Measurements from ENCODE around the gene TSPAN7.
A peak's percentile ranks its signal among the peaks of the same experiment; 100 is the strongest.

Gene TSPAN7

GRCh38 chrX:38649674-38650647 is 88.6 kb downstream of the TSPAN7 start:
- no peak for DNase-seq

- DNase-seq = no peak
These were observed 90.6 kb downstream of the TSPAN7 start for GRCh38 chrX:38651625-38652601.

- no peak for DNase-seq
These were observed 91.6 kb downstream of the TSPAN7 start for GRCh38 chrX:38652934-38653442.

GRCh38 chrX:38654302-38654701 is 93.0 kb downstream of the TSPAN7 start:
- DNase-seq = no peak

- DNase-seq = no peak
These were observed 95.1 kb downstream of the TSPAN7 start for GRCh38 chrX:38656350-38656915.

- no peak for DNase-seq
These were observed 96.2 kb downstream of the TSPAN7 start for GRCh38 chrX:38657562-38657961.

- DNase-seq = no peak
These were observed 99.2 kb downstream of the TSPAN7 start for GRCh38 chrX:38660395-38661102.

- no peak for DNase-seq
These were observed 99.7 kb downstream of the TSPAN7 start for GRCh38 chrX:38661103-38661441.

- DNase-seq = no peak
These were observed 100.2 kb downstream of the TSPAN7 start for GRCh38 chrX:38661561-38661960.

- DNase-seq = no peak
These were observed 101.3 kb downstream of the TSPAN7 start for GRCh38 chrX:38662640-38663039.

- DNase-seq = peak; percentile 6
These were observed 102.9 kb downstream of the TSPAN7 start for GRCh38 chrX:38664285-38664684.

- no peak for DNase-seq
These were observed 105.6 kb downstream of the TSPAN7 start for GRCh38 chrX:38666909-38667308.

GRCh38 chrX:38668771-38669170 is 107.4 kb downstream of the TSPAN7 start:
- DNase-seq = no peak

GRCh38 chrX:38669428-38669827 is 108.1 kb downstream of the TSPAN7 start:
- DNase-seq = no peak

GRCh38 chrX:38672646-38673045 is 111.3 kb downstream of the TSPAN7 start:
- DNase-seq = no peak

- DNase-seq = no peak
These were observed 114.5 kb downstream of the TSPAN7 start for GRCh38 chrX:38675856-38676255.

GRCh38 chrX:38678183-38678582 is 116.8 kb downstream of the TSPAN7 start:
- no peak for DNase-seq

- DNase-seq = no peak
These were observed 117.5 kb downstream of the TSPAN7 start for GRCh38 chrX:38678821-38679220.

- no peak for DNase-seq
These were observed 118.4 kb downstream of the TSPAN7 start for GRCh38 chrX:38679695-38680094.

- no peak for DNase-seq
These were observed 120.8 kb downstream of the TSPAN7 start for GRCh38 chrX:38682095-38682494.

GRCh38 chrX:38692961-38693360 is 131.6 kb downstream of the TSPAN7 start:
- DNase-seq = no peak

- DNase-seq = no peak
These were observed 133.1 kb downstream of the TSPAN7 start for GRCh38 chrX:38694394-38694793.

Measured in activated CD4-positive, alpha-beta T cell treated with anti-CD3 and anti-CD28 coated beads for 48 hours (primary cell).